Loucy (cell line): Measurements from ENCODE around the gene SYNPR.

Experiments used
- H2AFZ ChIP-seq: fragments of 200-600 bp; sonication (generic); 2 replicates; pipeline ENCODE4 v1.6.0; 2016; ENCODE audit warnings: antibody characterized with exemption, mild to moderate bottlenecking, low read length, moderate library complexity
- H3F3A ChIP-seq: fragments of 200-600 bp; 2 replicates; pipeline ENCODE4 v1.6.0; 2016; ENCODE audit warnings: antibody characterized with exemption, low read depth, mild to moderate bottlenecking
- H3K27me3 ChIP-seq: fragments of 200-600 bp; sonication (generic); 2 replicates; pipeline ENCODE4 v1.6.1; 2014; ENCODE audit warnings: low read length, mild to moderate bottlenecking; ENCODE audit not compliant: insufficient read depth, poor library complexity, severe bottlenecking
- H3K36me3 ChIP-seq: fragments of 200-600 bp; sonication (generic); 2 replicates; pipeline ENCODE4 v1.6.1; 2016; ENCODE audit warnings: low read length; ENCODE audit not compliant: insufficient read depth
- H3K4me1 ChIP-seq: fragments of 200-600 bp; sonication (generic); 2 replicates; pipeline ENCODE4 v1.5.1; 2014; ENCODE audit warnings: low read length, mild to moderate bottlenecking; ENCODE audit not compliant: insufficient read depth, poor library complexity, severe bottlenecking
- H3K4me2 ChIP-seq: fragments of 200-600 bp; sonication (generic); 2 replicates; pipeline ENCODE4 v1.6.0; 2014; ENCODE audit warnings: antibody characterized with exemption, low read length, low read depth, mild to moderate bottlenecking; ENCODE audit not compliant: poor library complexity, severe bottlenecking
- H3K4me3 ChIP-seq: fragments of 200-600 bp; sonication (generic); 2 replicates; pipeline ENCODE4 v1.5.1; 2014; ENCODE audit warnings: low read length, mild to moderate bottlenecking, mixed read lengths; ENCODE audit not compliant: poor library complexity, severe bottlenecking
- H3K79me2 ChIP-seq: fragments of 200-600 bp; sonication (generic); 2 replicates; pipeline ENCODE4 v1.6.1; 2014; ENCODE audit warnings: low read length; ENCODE audit not compliant: insufficient read depth
- H3K9ac ChIP-seq: fragments of 200-600 bp; sonication (generic); 2 replicates; pipeline ENCODE4 v1.6.0; 2014; ENCODE audit warnings: mild to moderate bottlenecking, low read depth, low read length, moderate library complexity; ENCODE audit not compliant: poor library complexity, severe bottlenecking
- H3K9me2 ChIP-seq: fragments of 200-600 bp; sonication (generic); replicated peaks from 2 replicates; pipeline ENCODE4 v1.6.1; 2016; ENCODE audit warnings: low read depth, low read length, mixed read lengths
- H3K9me3 ChIP-seq: fragments of 200-600 bp; sonication (generic); 2 replicates; pipeline ENCODE4 v1.6.1; 2014; ENCODE audit warnings: mild to moderate bottlenecking, antibody characterized with exemption, low read length, low read depth; ENCODE audit not compliant: insufficient read depth
- H4K20me1 ChIP-seq: fragments of 200-600 bp; sonication (generic); 2 replicates; pipeline ENCODE4 v1.6.0; 2014; ENCODE audit warnings: antibody characterized with exemption, low read length, mild to moderate bottlenecking; ENCODE audit not compliant: insufficient read depth, poor library complexity, severe bottlenecking
- EZH2phosphoT487 ChIP-seq: fragments of 200-600 bp; IDR thresholded peaks from 2 replicates; pipeline ENCODE4 v1.6.1; 2018; ENCODE audit warnings: antibody characterized with exemption, mild to moderate bottlenecking, moderate library complexity, borderline replicate concordance
- TF ChIP-seq, protein P1 (sequence below): fragments of 200-600 bp; sonication (generic); conservative IDR thresholded peaks from 2 replicates; pipeline ENCODE4 v1.5.1; 2014; ENCODE audit warnings: mild to moderate bottlenecking, antibody characterized with exemption, low read length

Gene SYNPR

GRCh38 chr3:63462732-63463131 is 184.6 kb downstream of the SYNPR start:
- no peaks in the 10 kb centered on the region for H3K9me2 ChIP-seq
- no peaks in the 10 kb centered on the region for H4K20me1 ChIP-seq
- no peak overlapping the region for H3K4me3 ChIP-seq
- no peaks in the 10 kb centered on the region for H3K4me1 ChIP-seq
- H3K9ac ChIP-seq: no peak overlapping the region
- H3K9me3 ChIP-seq: no peaks in the 10 kb centered on the region
- H3K4me2 ChIP-seq: no peak overlapping the region
- no peaks in the 10 kb centered on the region for H3K36me3 ChIP-seq
- no peaks in the 10 kb centered on the region for H3K27me3 ChIP-seq
- no peaks in the 10 kb centered on the region for H3F3A ChIP-seq
- no peaks in the 10 kb centered on the region for H3K79me2 ChIP-seq
- H2AFZ ChIP-seq: no peak overlapping the region
- no peak for TF ChIP-seq EZH2phosphoT487
- TF ChIP-seq, protein P1, sequence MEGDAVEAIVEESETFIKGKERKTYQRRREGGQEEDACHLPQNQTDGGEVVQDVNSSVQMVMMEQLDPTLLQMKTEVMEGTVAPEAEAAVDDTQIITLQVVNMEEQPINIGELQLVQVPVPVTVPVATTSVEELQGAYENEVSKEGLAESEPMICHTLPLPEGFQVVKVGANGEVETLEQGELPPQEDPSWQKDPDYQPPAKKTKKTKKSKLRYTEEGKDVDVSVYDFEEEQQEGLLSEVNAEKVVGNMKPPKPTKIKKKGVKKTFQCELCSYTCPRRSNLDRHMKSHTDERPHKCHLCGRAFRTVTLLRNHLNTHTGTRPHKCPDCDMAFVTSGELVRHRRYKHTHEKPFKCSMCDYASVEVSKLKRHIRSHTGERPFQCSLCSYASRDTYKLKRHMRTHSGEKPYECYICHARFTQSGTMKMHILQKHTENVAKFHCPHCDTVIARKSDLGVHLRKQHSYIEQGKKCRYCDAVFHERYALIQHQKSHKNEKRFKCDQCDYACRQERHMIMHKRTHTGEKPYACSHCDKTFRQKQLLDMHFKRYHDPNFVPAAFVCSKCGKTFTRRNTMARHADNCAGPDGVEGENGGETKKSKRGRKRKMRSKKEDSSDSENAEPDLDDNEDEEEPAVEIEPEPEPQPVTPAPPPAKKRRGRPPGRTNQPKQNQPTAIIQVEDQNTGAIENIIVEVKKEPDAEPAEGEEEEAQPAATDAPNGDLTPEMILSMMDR: no peak

GRCh38 chr3:63467392-63467791 is 189.3 kb downstream of the SYNPR start:
- Histone ChIP-seq H3K9me2 (no peaks in the 10 kb centered on the region), H3K27me3 (no peaks in the 10 kb centered on the region), H3K36me3 (no peaks in the 10 kb centered on the region), H2AFZ (no peak overlapping the region), H3K9ac (no peak overlapping the region), H3K4me1 (no peaks in the 10 kb centered on the region), H3K4me3 (no peak overlapping the region), H3K79me2 (no peaks in the 10 kb centered on the region), H3F3A (no peaks in the 10 kb centered on the region), H3K9me3 (no peaks in the 10 kb centered on the region), H4K20me1 (no peaks in the 10 kb centered on the region), H3K4me2 (no peak overlapping the region)
- TF ChIP-seq, protein P1: no peak
- TF ChIP-seq EZH2phosphoT487: no peak

GRCh38 chr3:63470745-63471144 is 192.6 kb downstream of the SYNPR start:
- TF ChIP-seq, protein P1: no peak
- TF ChIP-seq EZH2phosphoT487: no peak
- H3K4me3 ChIP-seq: no peak overlapping the region
- H4K20me1 ChIP-seq: no peaks in the 10 kb centered on the region
- no peaks in the 10 kb centered on the region for H3K9me2 ChIP-seq
- no peaks in the 10 kb centered on the region for H3K36me3 ChIP-seq
- no peaks in the 10 kb centered on the region for H3K79me2 ChIP-seq
- no peaks in the 10 kb centered on the region for H3F3A ChIP-seq
- no peaks in the 10 kb centered on the region for H3K27me3 ChIP-seq
- H3K9ac ChIP-seq: no peak overlapping the region
- H2AFZ ChIP-seq: no peak overlapping the region
- no peaks in the 10 kb centered on the region for H3K4me1 ChIP-seq
- no peak overlapping the region for H3K4me2 ChIP-seq
- H3K9me3 ChIP-seq: no peaks in the 10 kb centered on the region
